Breast epithelium (tissue), 3 donors: ENCODE measurements around the gene TMEM17.

ENCODE experiments used
- POLR2AphosphoS5 ChIP-seq, 3 donors: sonication (generic); formaldehyde crosslinking; IDR thresholded peaks; one replicate each; pipeline ENCODE4 v1.6.1; 2017; ENCODE audit warnings: antibody characterized with exemption in 3 of 3
- TF ChIP-seq, protein P1 (sequence below), 3 donors: fragments of 450-650 bp; IDR thresholded peaks; one replicate each; pipeline ENCODE4 v1.5.1; 2016 to 2017; ENCODE audit warnings: antibody characterized with exemption in 3 of 3, mild to moderate bottlenecking in 3 of 3, moderate library complexity in 3 of 3

GRCh38 chr2:62485761-62486438 is 20.1 kb downstream of the TMEM17 start:
- no peak for TF ChIP-seq POLR2AphosphoS5 (IDR thresholded peaks at IDR 0.05)
- TF ChIP-seq, protein P1, sequence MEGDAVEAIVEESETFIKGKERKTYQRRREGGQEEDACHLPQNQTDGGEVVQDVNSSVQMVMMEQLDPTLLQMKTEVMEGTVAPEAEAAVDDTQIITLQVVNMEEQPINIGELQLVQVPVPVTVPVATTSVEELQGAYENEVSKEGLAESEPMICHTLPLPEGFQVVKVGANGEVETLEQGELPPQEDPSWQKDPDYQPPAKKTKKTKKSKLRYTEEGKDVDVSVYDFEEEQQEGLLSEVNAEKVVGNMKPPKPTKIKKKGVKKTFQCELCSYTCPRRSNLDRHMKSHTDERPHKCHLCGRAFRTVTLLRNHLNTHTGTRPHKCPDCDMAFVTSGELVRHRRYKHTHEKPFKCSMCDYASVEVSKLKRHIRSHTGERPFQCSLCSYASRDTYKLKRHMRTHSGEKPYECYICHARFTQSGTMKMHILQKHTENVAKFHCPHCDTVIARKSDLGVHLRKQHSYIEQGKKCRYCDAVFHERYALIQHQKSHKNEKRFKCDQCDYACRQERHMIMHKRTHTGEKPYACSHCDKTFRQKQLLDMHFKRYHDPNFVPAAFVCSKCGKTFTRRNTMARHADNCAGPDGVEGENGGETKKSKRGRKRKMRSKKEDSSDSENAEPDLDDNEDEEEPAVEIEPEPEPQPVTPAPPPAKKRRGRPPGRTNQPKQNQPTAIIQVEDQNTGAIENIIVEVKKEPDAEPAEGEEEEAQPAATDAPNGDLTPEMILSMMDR (IDR thresholded peaks at IDR 0.05), result no peak
